GM23248 (cell line): ENCODE results near the gene ZFP62. TPM values are rescaled to one million over a fixed set of nuclear protein-coding genes. Genes with fewer than 3 reads are reported as not detected.
A peak's percentile ranks its signal among the peaks of the same experiment; 100 is the strongest.

Source experiments
- DNase-seq: peaks from one replicate; pipeline ENCODE4 v3.0.0-alpha.2; 2015
- H2AFZ ChIP-seq: fragments of 200-600 bp; sonication (generic); 2 replicates; pipeline ENCODE4 v1.6.1; 2016; ENCODE audit warnings: antibody characterized with exemption
- H3F3A ChIP-seq: fragments of 200-600 bp; sonication (generic); 2 replicates; pipeline ENCODE4 v1.6.1; 2016; ENCODE audit warnings: mild to moderate bottlenecking, antibody characterized with exemption, mixed run types; ENCODE audit not compliant: insufficient read depth
- H3K27ac ChIP-seq: fragments of 200-600 bp; sonication (generic); 2 replicates; pipeline ENCODE4 v1.5.1; 2016; ENCODE audit warnings: mild to moderate bottlenecking
- H3K27me3 ChIP-seq: fragments of 200-600 bp; sonication (generic); replicated peaks from 2 replicates; pipeline ENCODE4 v1.6.1; 2016; ENCODE audit warnings: mild to moderate bottlenecking; ENCODE audit not compliant: insufficient read depth
- H3K36me3 ChIP-seq: fragments of 200-600 bp; sonication (generic); 2 replicates; pipeline ENCODE4 v1.6.1; 2016; ENCODE audit warnings: low read depth, mild to moderate bottlenecking
- H3K4me1 ChIP-seq: fragments of 200-600 bp; sonication (generic); 2 replicates; pipeline ENCODE4 v1.6.1; 2016; ENCODE audit warnings: mild to moderate bottlenecking; ENCODE audit not compliant: insufficient read depth
- H3K4me2 ChIP-seq: fragments of 200-600 bp; sonication (generic); one replicate; pipeline ENCODE4 v1.6.1; 2016; ENCODE audit warnings: mild to moderate bottlenecking; ENCODE audit not compliant: unreplicated experiment
- H3K4me3 ChIP-seq: fragments of 200-600 bp; sonication (generic); 2 replicates; pipeline ENCODE4 v1.5.1; 2016; ENCODE audit warnings: mild to moderate bottlenecking
- H3K79me2 ChIP-seq: fragments of 200-600 bp; sonication (generic); 2 replicates; pipeline ENCODE4 v1.6.1; 2016; ENCODE audit warnings: mild to moderate bottlenecking; ENCODE audit not compliant: insufficient read depth
- H3K9ac ChIP-seq: fragments of 200-600 bp; sonication (generic); 2 replicates; pipeline ENCODE4 v1.6.1; 2016; ENCODE audit warnings: mild to moderate bottlenecking
- H3K9me2 ChIP-seq: fragments of 200-600 bp; sonication (generic); 2 replicates; pipeline ENCODE4 v1.6.1; 2016; ENCODE audit warnings: mixed run types, mild to moderate bottlenecking, moderate library complexity; ENCODE audit not compliant: insufficient read depth
- H3K9me3 ChIP-seq: fragments of 200-600 bp; sonication (generic); one replicate; pipeline ENCODE4 v1.6.1; 2017; ENCODE audit warnings: low read depth
- H4K20me1 ChIP-seq: fragments of 200-600 bp; sonication (generic); 2 replicates; pipeline ENCODE4 v1.6.0; 2016; ENCODE audit not compliant: insufficient read depth
- EZH2 ChIP-seq: fragments of 200-600 bp; sonication (generic); IDR thresholded peaks from 2 replicates; pipeline ENCODE4 v1.6.1; 2018; ENCODE audit warnings: antibody characterized with exemption, mild to moderate bottlenecking; ENCODE audit not compliant: insufficient read depth, poor library complexity, severe bottlenecking
- EZH2phosphoT487 ChIP-seq: fragments of 200-600 bp; sonication (generic); IDR thresholded peaks from 2 replicates; pipeline ENCODE4 v1.6.1; 2018; ENCODE audit warnings: antibody characterized with exemption, moderate library complexity, mild to moderate bottlenecking, low read depth; ENCODE audit not compliant: insufficient read depth
- WGBS, 2 experiments: methylation state at CpG; one replicate each; pipeline ENCODE4 v1.1.6; 2015 to 2017; ENCODE audit warnings: low lambda C conversion rate in 2 of 2, low coverage in 1 of 2; ENCODE audit errors: missing lambda C conversion rate in 2 of 2; 5-methylcytosine and 5-hydroxymethylcytosine counted together
- in situ Hi-C: fragments of 300-500 bp; cut with MboI; formaldehyde crosslinking; loops from 2 replicates; pipeline ENCODE4 v1.15.0; 2020
- polyA plus RNA-seq: library from polyadenylated mRNA; unstranded; fragments of >200 nt; fragmentation: Nextera tagmentation; extraction: Ambion mirVana; gene quantifications from 2 replicates; pipeline ENCODE4 v1.2.1, GENCODE V29; 2016
- total RNA-seq: library from RNA; depleted of rRNA; stranded (reverse); fragments of >200 nt; shearing (Covaris generic); gene quantifications from 2 replicates; pipeline ENCODE4 v1.2.3, GENCODE V29; 2014

Gene ZFP62
- total and polyA plus RNA-seq, 2 experiments from 2014 or later, result 13.0 to 13.6 TPM

DNA sequence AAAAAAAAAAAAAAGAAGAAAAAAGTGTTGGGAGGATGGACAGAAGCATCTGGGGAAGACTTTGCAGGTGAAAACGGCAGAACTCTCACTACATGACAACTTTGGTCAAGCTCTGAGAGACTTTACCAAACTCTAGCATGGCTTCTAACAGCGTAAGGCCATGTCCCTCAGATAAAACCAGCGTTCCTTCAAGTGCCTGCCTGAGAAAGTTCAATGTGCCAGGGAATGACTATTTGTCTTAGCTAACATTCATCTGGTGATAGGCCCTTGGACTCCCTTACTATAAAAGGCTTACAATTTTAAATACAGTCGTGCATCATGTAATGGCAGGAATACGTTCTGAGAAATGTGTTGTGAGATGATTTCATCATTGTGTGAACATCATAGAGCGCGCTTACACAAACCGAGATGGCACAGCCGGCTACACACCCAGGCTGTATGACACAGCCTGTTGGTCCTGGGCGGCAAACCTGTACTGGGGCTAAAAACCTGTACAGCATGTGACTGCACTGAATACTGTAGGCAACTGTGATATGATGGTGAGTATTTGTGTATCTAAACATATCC, 14.9 kb upstream of the ZFP62 start:
- Histone ChIP-seq H3K4me1 (no peaks in the 10 kb centered on the region), H3K36me3 (no peaks in the 10 kb centered on the region), H3K4me2 (no peak overlapping the region), H3K9me2 (no peaks in the 10 kb centered on the region), H3F3A (no peaks in the 10 kb centered on the region), H3K79me2 (no peaks in the 10 kb centered on the region), H2AFZ (no peak overlapping the region), H4K20me1 (no peaks in the 10 kb centered on the region), H3K4me3 (no peak overlapping the region), H3K27ac (no peak overlapping the region), H3K9me3 (no peaks in the 10 kb centered on the region), H3K9ac (no peak overlapping the region), H3K27me3 (no peaks in the 10 kb centered on the region)
- in situ Hi-C loops, result loop anchor here (25.0 kb wide), 1 partner anchor 136 kb away; no protein-coding TSS in a partner anchor
- WGBS, 2 experiments, result 58 to 60% methylated on average over 10 of the region's 10 CpGs
- TF ChIP-seq EZH2 (no peak), EZH2phosphoT487 (no peak)
- no peak for DNase-seq

DNA sequence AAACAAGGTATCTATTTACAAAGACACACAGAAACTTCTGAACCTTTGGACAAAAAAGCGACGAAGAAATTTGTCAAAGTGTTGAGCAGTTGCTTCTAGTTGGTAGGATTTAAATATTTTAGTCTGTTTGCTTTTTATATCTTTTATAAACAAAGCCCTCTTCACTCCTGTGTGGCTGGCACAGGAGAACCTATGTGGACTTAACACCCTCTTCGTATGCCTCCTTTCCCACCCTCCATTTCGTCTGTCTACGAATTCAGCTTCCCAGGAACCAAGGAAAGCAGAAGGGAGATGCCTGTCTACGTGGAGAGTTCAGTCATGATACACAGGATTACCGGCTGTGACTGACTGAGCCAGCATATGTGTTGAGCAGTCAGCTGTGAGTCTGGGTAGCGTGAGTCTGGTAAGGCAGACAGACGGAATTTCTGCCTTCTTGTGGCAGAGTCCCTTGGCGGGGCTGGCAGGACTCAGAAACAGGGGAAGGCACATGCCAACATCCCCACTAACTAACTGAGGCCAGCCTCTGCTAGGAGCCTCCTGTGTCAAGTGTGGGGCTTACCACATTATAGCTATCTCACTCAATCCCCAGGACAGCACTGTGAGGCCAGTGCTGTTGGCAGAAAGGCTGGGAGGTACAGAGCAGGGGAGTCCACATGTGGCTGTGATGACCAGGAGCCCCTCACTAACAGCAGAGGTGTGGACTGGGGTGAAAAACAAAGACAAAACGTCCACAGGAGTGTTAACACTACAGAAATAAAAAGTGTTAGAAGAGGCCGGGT, 13.9 kb upstream of the ZFP62 start:
- Histone ChIP-seq H3K27ac (no peak overlapping the region), H3K79me2 (no peaks in the 10 kb centered on the region), H3K4me1 (no peaks in the 10 kb centered on the region), H3K36me3 (no peaks in the 10 kb centered on the region), H3K4me2 (no peak overlapping the region), H3K9ac (no peak overlapping the region), H3K9me3 (no peaks in the 10 kb centered on the region), H3K27me3 (no peaks in the 10 kb centered on the region), H3K4me3 (no peak overlapping the region), H2AFZ (no peak overlapping the region), H4K20me1 (no peaks in the 10 kb centered on the region), H3K9me2 (no peaks in the 10 kb centered on the region), H3F3A (no peaks in the 10 kb centered on the region)
- 57 to 58% methylated on average over 12 of the region's 12 CpGs for WGBS, 2 experiments
- no peak for DNase-seq
- TF ChIP-seq EZH2, result no peak
- in situ Hi-C loops, result loop anchor here (25.0 kb wide), 1 partner anchor 137 kb away; no protein-coding TSS in a partner anchor

DNA sequence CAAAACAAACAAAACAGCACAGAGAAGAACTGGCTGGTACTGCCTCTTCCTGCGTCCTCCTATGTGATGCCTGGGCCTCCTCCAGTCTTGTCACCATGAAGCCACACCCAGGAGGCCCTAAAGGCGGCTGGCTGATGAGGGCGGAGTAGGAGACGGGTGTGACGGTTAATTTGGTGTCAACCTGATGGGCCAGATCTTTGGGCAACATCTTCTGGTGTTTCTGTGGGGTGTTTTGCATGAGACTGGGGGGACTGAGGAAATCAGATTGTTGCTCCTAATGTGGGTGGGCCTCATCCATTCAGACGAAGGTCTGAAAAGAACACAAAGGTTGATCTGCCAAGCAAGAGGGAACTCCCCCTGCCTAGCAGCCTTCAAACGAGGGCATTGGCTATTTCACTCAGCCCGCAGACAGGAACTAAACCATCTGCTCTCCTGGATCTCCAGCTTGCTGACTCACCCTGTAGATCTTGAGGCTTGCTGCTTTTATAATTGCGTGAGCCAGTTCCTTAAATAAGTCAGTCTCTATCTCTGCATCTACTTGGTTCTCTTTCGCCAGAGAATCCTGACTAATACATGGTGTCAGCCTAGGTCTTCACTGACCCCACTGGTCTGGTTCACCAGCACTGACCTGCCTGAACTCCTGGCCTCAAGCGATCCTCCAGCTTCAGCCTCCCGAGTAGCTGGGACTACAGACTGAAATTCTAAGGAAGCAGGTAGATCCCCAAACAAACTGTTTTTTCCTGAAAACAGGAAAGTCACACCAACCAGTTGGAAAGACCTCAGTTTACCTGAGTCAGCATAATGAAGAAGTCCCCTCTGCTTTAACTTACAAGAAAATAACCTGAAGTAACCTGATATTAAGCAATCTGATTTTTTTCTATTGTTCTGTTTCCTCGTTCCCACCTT, 12.8 kb upstream of the ZFP62 start:
- TF ChIP-seq EZH2, result no peak
- TF ChIP-seq EZH2phosphoT487, result no peak
- H4K20me1 ChIP-seq, result no peaks in the 10 kb centered on the region
- H3F3A ChIP-seq, result no peaks in the 10 kb centered on the region
- H3K9ac ChIP-seq, result no peak overlapping the region
- no peaks in the 10 kb centered on the region for H3K36me3 ChIP-seq
- no peaks in the 10 kb centered on the region for H3K9me2 ChIP-seq
- no peak overlapping the region for H2AFZ ChIP-seq
- H3K9me3 ChIP-seq, result no peaks in the 10 kb centered on the region
- no peaks in the 10 kb centered on the region for H3K79me2 ChIP-seq
- WGBS, 2 experiments, result 32 to 34% methylated on average over 13 of the region's 13 CpGs
- DNase-seq, result peak; percentile 57
- no peaks in the 10 kb centered on the region for H3K4me1 ChIP-seq
- H3K4me3 ChIP-seq, result no peak overlapping the region
- no peak overlapping the region for H3K4me2 ChIP-seq
- no peak overlapping the region for H3K27ac ChIP-seq
- in situ Hi-C loops, result no loop called here
- H3K27me3 ChIP-seq, result no peaks in the 10 kb centered on the region

DNA sequence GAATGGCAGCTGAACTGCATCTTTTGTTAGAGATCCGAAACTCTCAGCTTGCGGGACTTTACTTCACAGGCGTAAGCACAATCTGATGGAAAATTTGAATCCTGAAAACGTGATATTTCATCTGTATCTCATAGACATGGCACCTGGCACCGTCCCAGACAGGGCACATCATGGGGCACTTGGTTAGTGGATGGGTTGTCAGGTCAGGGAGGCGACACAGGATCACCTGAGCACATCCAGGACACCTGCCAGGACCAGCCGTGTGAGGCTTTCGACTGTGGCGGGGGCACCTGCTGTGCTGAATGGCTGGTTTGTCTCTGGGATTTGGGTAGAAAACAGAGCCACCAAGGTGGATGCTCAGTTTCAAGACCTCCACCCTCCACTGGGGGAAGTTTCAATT, 11.3 kb upstream of the ZFP62 start:
- no peaks in the 10 kb centered on the region for H4K20me1 ChIP-seq
- no peak overlapping the region for H3K4me3 ChIP-seq
- H3K4me2 ChIP-seq, result no peak overlapping the region
- no peaks in the 10 kb centered on the region for H3K27me3 ChIP-seq
- H3K4me1 ChIP-seq, result no peaks in the 10 kb centered on the region
- H3F3A ChIP-seq, result no peaks in the 10 kb centered on the region
- H3K79me2 ChIP-seq, result no peaks in the 10 kb centered on the region
- no peak for DNase-seq
- 68 to 83% methylated on average over 8 to 9 of the region's 9 CpGs for WGBS, 2 experiments
- H3K9me2 ChIP-seq, result no peaks in the 10 kb centered on the region
- in situ Hi-C loops, result no loop called here
- H3K36me3 ChIP-seq, result no peaks in the 10 kb centered on the region
- H3K9me3 ChIP-seq, result no peaks in the 10 kb centered on the region
- H3K9ac ChIP-seq, result no peak overlapping the region
- no peak overlapping the region for H2AFZ ChIP-seq
- no peak overlapping the region for H3K27ac ChIP-seq
- no peak for TF ChIP-seq EZH2phosphoT487
- TF ChIP-seq EZH2, result no peak
